Measurements from ENCODE around the gene C16orf89.

The C16orf89 gene

GRCh38 chr16:5015351-5015750 is 50.4 kb downstream of the C16orf89 start:
- DNase-seq = no peak
- Histone ChIP-seq H4K8ac (ENCODE audit: low read length) (no peak overlapping the region), H3K4me3 (ENCODE audit: insufficient read depth in 1 of 2, low read depth in 1 of 2, low read length in 2 of 2) (no peak overlapping the region), H3K36me3 (ENCODE audit: control insufficient read depth in 1 of 2, insufficient read depth in 2 of 2, low read depth in 1 of 2, low read length in 2 of 2) (no peaks in the 10 kb centered on the region), H3K4me1 (ENCODE audit: control insufficient read depth, insufficient read depth, low read depth, low read length) (no peaks in the 10 kb centered on the region), H3K9me3 (ENCODE audit: control insufficient read depth, low read length) (no peaks in the 10 kb centered on the region), H4K91ac (ENCODE audit: low read length) (no peak overlapping the region), H2BK5ac (ENCODE audit: low read depth, low read length, poor library complexity, severe bottlenecking) (no peak overlapping the region), H2BK15ac (ENCODE audit: low read depth, poor library complexity, severe bottlenecking) (no peak overlapping the region), H3K14ac (ENCODE audit: low read length in 2 of 2) (no peak overlapping the region), H2AK5ac (ENCODE audit: low read length, severe bottlenecking) (no peak overlapping the region), H3K79me1 (replicated peaks; ENCODE audit: low read length, poor library complexity, severe bottlenecking) (no peaks in the 10 kb centered on the region), H3K27me3 (ENCODE audit: control insufficient read depth in 1 of 2, insufficient read depth in 1 of 2, low read length in 2 of 2) (peaks cover 22 to 57% of the 10 kb centered on the region in 2 experiments), H2AFZ (ENCODE audit: low read depth, low read length) (no peak overlapping the region), H3K18ac (ENCODE audit: low read depth in 1 of 2, low read length in 2 of 2) (no peak overlapping the region), H3K4me2 (ENCODE audit: low read length, poor library complexity, severe bottlenecking) (no peak overlapping the region), H2BK120ac (ENCODE audit: low read depth, low read length) (no peak overlapping the region), H3K9ac (ENCODE audit: low read length) (no peak overlapping the region), H3K27ac (ENCODE audit: low read length, poor library complexity, severe bottlenecking) (no peak overlapping the region), H3K23ac (ENCODE audit: low read length in 2 of 2) (no peak overlapping the region), H2BK12ac (ENCODE audit: low read length in 2 of 2) (no peak overlapping the region), H3K4ac (ENCODE audit: low read depth in 1 of 2, low read length in 2 of 2) (no peak overlapping the region)
- 70% methylated on average over 4 of the region's 4 CpGs for WGBS

DNA sequence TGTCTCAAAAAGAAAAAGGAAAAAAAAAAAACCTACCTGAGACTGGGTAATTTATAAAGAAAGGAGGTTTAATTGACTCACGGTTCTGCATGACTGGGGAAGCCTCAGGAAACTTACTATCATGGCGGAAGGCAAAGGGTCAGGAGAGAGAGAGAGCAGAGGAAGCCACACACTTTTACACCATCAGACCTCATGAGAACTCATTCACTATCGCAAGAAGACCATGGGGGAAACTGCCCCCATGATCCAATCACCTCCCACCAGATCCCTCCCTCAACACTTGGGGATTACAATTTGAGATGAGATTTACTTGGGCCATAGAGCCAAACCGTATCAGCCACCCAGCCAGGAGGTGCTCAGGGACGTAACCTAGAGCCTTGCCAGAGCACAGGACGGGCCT is 52.9 kb downstream of the C16orf89 start:
- no peak overlapping the region for H3K23ac ChIP-seq (ENCODE audit: low read length in 2 of 2)

GRCh38 chr16:5011637-5012036 is 54.1 kb downstream of the C16orf89 start:
- peaks cover 29 to 38% of the 10 kb centered on the region in 2 experiments for H3K27me3 ChIP-seq (ENCODE audit: control insufficient read depth in 1 of 2, insufficient read depth in 1 of 2, low read length in 2 of 2)
- H3K36me3 ChIP-seq (ENCODE audit: control insufficient read depth in 1 of 2, insufficient read depth in 2 of 2, low read depth in 1 of 2, low read length in 2 of 2) = no peaks in the 10 kb centered on the region
- no peak overlapping the region for H4K8ac ChIP-seq (ENCODE audit: low read length)
- H3K4me1 ChIP-seq (ENCODE audit: control insufficient read depth, insufficient read depth, low read depth, low read length) = no peaks in the 10 kb centered on the region
- H2BK12ac ChIP-seq (ENCODE audit: low read length in 2 of 2) = no peak overlapping the region
- no peak overlapping the region for H3K23ac ChIP-seq (ENCODE audit: low read length in 2 of 2)
- no peaks in the 10 kb centered on the region for H3K9me3 ChIP-seq (ENCODE audit: control insufficient read depth, low read length)
- H3K18ac ChIP-seq (ENCODE audit: low read depth in 1 of 2, low read length in 2 of 2) = no peak overlapping the region
- no peak overlapping the region for H3K4me2 ChIP-seq (ENCODE audit: low read length, poor library complexity, severe bottlenecking)
- no peak overlapping the region for H2BK15ac ChIP-seq (ENCODE audit: low read depth, poor library complexity, severe bottlenecking)
- no peak overlapping the region for H2BK120ac ChIP-seq (ENCODE audit: low read depth, low read length)
- no peak overlapping the region for H3K14ac ChIP-seq (ENCODE audit: low read length in 2 of 2)
- H2BK5ac ChIP-seq (ENCODE audit: low read depth, low read length, poor library complexity, severe bottlenecking) = no peak overlapping the region
- no peak overlapping the region for H3K4me3 ChIP-seq (ENCODE audit: insufficient read depth in 1 of 2, low read depth in 1 of 2, low read length in 2 of 2)
- H3K4ac ChIP-seq (ENCODE audit: low read depth in 1 of 2, low read length in 2 of 2) = no peak overlapping the region
- H2AK5ac ChIP-seq (ENCODE audit: low read length, severe bottlenecking) = no peak overlapping the region
- no peak for DNase-seq
- H4K91ac ChIP-seq (ENCODE audit: low read length) = no peak overlapping the region
- H3K9ac ChIP-seq (ENCODE audit: low read length) = no peak overlapping the region
- WGBS = 65% methylated on average over 4 of the region's 4 CpGs
- H3K27ac ChIP-seq (ENCODE audit: low read length, poor library complexity, severe bottlenecking) = no peak overlapping the region
- H3K79me1 ChIP-seq (replicated peaks; ENCODE audit: low read length, poor library complexity, severe bottlenecking) = no peaks in the 10 kb centered on the region
- H2AFZ ChIP-seq (ENCODE audit: low read depth, low read length) = no peak overlapping the region

More for the DNA sequence above, 52.9 kb downstream of the C16orf89 start:
- Histone ChIP-seq H3K4me1 (ENCODE audit: control insufficient read depth, insufficient read depth, low read depth, low read length) (no peaks in the 10 kb centered on the region), H2AFZ (ENCODE audit: low read depth, low read length) (no peak overlapping the region), H3K4ac (ENCODE audit: low read depth in 1 of 2, low read length in 2 of 2) (no peak overlapping the region), H4K91ac (ENCODE audit: low read length) (no peak overlapping the region), H3K18ac (ENCODE audit: low read depth in 1 of 2, low read length in 2 of 2) (no peak overlapping the region), H2BK5ac (ENCODE audit: low read depth, low read length, poor library complexity, severe bottlenecking) (no peak overlapping the region), H3K4me3 (ENCODE audit: insufficient read depth in 1 of 2, low read depth in 1 of 2, low read length in 2 of 2) (no peak overlapping the region), H2BK12ac (ENCODE audit: low read length in 2 of 2) (no peak overlapping the region), H3K9ac (ENCODE audit: low read length) (no peak overlapping the region), H3K14ac (ENCODE audit: low read length in 2 of 2) (no peak overlapping the region), H3K4me2 (ENCODE audit: low read length, poor library complexity, severe bottlenecking) (no peak overlapping the region), H2BK15ac (ENCODE audit: low read depth, poor library complexity, severe bottlenecking) (no peak overlapping the region), H3K9me3 (ENCODE audit: control insufficient read depth, low read length) (no peaks in the 10 kb centered on the region), H3K36me3 (ENCODE audit: control insufficient read depth in 1 of 2, insufficient read depth in 2 of 2, low read depth in 1 of 2, low read length in 2 of 2) (no peaks in the 10 kb centered on the region), H3K79me1 (replicated peaks; ENCODE audit: low read length, poor library complexity, severe bottlenecking) (no peaks in the 10 kb centered on the region), H3K27me3 (ENCODE audit: control insufficient read depth in 1 of 2, insufficient read depth in 1 of 2, low read length in 2 of 2) (peaks cover 39 to 49% of the 10 kb centered on the region in 2 experiments), H2AK5ac (ENCODE audit: low read length, severe bottlenecking) (no peak overlapping the region), H4K8ac (ENCODE audit: low read length) (no peak overlapping the region), H2BK120ac (ENCODE audit: low read depth, low read length) (no peak overlapping the region), H3K27ac (ENCODE audit: low read length, poor library complexity, severe bottlenecking) (no peak overlapping the region)
- DNase-seq = no peak
- WGBS = 77% methylated on average over 3 of the region's 6 CpGs

DNA sequence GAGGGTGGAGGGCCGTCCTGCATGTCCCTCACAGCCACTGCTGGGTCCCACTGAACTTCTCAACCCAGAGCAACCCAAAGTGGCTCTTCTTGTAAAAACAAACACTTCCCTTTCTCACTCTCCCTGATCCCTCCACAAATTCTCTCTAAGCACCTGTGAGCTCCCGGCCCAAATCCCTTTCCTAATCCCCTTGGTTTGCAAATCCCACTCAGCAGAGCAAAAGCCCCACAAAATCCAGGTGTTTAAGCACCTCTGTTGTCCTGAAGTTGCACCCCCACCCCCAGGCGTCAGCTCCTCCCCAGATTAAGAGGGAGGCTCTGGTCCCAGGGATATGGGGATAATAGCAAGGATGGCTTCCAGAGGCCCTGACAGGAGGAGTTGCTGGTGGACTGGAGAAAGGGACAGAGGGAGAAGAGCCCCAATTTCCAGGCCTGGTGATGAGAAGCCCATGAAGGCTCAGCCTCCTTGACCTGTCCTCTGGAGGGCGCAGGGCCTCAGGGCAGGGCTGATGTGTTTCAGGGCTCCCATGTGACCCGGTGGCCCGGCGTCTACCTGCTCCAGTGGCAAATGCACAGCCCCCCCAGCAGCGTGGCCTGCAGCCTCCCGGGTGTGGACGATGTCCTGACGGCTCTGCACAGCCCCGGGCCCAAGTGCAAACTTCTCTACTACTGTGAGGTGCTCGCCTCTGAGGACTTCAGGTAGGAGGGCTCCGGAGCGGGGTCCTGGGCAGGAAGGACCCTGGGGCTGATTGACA is 55.0 kb downstream of the C16orf89 start:
- Histone ChIP-seq H3K27me3 (ENCODE audit: control insufficient read depth in 1 of 2, insufficient read depth in 1 of 2, low read length in 2 of 2) (peaks cover 26 to 30% of the 10 kb centered on the region in 2 experiments), H2BK120ac (ENCODE audit: low read depth, low read length) (no peak overlapping the region), H2BK12ac (ENCODE audit: low read length in 2 of 2) (no peak overlapping the region), H3K18ac (ENCODE audit: low read depth in 1 of 2, low read length in 2 of 2) (no peak overlapping the region), H4K8ac (ENCODE audit: low read length) (no peak overlapping the region), H3K27ac (ENCODE audit: low read length, poor library complexity, severe bottlenecking) (no peak overlapping the region), H2AK5ac (ENCODE audit: low read length, severe bottlenecking) (no peak overlapping the region), H3K23ac (ENCODE audit: low read length in 2 of 2) (peak overlapping the region in 1 of 2 experiments; percentile 78), H2BK15ac (ENCODE audit: low read depth, poor library complexity, severe bottlenecking) (no peak overlapping the region), H3K14ac (ENCODE audit: low read length in 2 of 2) (no peak overlapping the region), H3K9me3 (ENCODE audit: control insufficient read depth, low read length) (no peaks in the 10 kb centered on the region), H4K91ac (ENCODE audit: low read length) (no peak overlapping the region), H3K79me1 (replicated peaks; ENCODE audit: low read length, poor library complexity, severe bottlenecking) (no peaks in the 10 kb centered on the region), H3K36me3 (ENCODE audit: control insufficient read depth in 1 of 2, insufficient read depth in 2 of 2, low read depth in 1 of 2, low read length in 2 of 2) (no peaks in the 10 kb centered on the region), H3K4me3 (ENCODE audit: insufficient read depth in 1 of 2, low read depth in 1 of 2, low read length in 2 of 2) (no peak overlapping the region), H3K4ac (ENCODE audit: low read depth in 1 of 2, low read length in 2 of 2) (no peak overlapping the region), H2BK5ac (ENCODE audit: low read depth, low read length, poor library complexity, severe bottlenecking) (no peak overlapping the region), H2AFZ (ENCODE audit: low read depth, low read length) (no peak overlapping the region), H3K4me1 (ENCODE audit: control insufficient read depth, insufficient read depth, low read depth, low read length) (no peaks in the 10 kb centered on the region), H3K4me2 (ENCODE audit: low read length, poor library complexity, severe bottlenecking) (no peak overlapping the region), H3K9ac (ENCODE audit: low read length) (no peak overlapping the region)
- WGBS = 76% methylated on average over 15 of the region's 15 CpGs
- no peak for DNase-seq

Measured in mesenchymal stem cell (in vitro differentiated cells and primary cell).